ENCODE data around the gene WWC2.
A peak's percentile ranks its signal among the peaks of the same experiment; 100 is the strongest.

The WWC2 gene

DNA sequence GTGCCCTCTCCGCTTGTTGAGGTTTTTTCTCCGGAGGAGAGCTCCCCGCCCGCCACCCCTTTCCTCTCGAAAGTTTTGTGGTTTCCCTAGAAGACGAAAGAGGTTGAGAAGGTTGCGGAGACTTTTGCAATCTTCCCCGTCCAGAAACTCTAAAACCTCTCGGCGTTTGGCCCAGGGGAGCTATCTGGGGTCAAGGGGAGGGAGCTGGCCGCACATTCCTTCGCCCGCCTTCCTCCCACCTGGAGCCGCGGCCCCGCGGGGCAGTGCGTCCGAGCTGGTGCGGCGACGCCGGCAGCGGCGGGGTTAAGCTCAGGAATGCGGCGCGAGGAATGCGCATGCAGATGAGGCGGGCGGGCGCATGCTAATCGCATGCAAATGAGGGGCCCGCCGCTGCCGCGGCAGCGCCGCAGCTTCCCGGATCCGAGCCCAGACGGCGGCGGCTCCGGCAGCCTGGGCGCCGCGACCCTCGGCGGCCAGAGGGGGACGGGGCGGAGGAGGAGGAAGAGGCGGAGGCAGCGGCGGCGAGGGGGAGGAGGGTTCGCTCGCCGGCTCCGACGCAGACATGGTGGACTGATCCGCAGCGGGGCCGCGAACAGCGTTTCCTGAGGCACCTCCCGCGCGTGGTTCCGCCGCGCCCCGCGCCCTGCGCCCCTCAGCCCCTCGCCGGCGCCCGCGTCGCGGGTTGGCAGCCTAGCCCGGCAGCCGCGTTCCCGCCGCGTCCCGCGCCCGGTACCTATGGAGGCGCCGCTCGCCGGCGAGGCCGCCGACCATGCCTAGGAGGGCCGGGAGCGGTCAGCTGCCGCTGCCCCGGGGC, at the start of gene WWC2 (continued):
- TF ChIP-seq ZNF561 (tag by site-specific recombination; IDR thresholded peaks at IDR 0.05; ENCODE audit: borderline replicate concordance) (0 out of 2 replicates have a peak, but pooled peaks have one; percentile 51), ZBTB17 (tag by site-specific recombination; IDR thresholded peaks at IDR 0.05) (0 out of 2 replicates have a peak, but pooled peaks have one; percentile 57), HIC1 (tag by site-specific recombination; IDR thresholded peaks at IDR 0.05) (peak; percentile 47; the same call in 1 of the 2 replicates), GFI1B (tag by site-specific recombination; IDR thresholded peaks at IDR 0.05) (no peak), YY2 (tag by site-specific recombination; IDR thresholded peaks at IDR 0.05) (no peak), ZIC2 (tag by site-specific recombination; IDR thresholded peaks at IDR 0.05) (peak; percentile 32; the same call in 1 of the 2 replicates), ZXDB (tag by site-specific recombination; IDR thresholded peaks at IDR 0.05) (0 out of 2 replicates have a peak, but pooled peaks have one; percentile 23), ZNF664 (tag by site-specific recombination; IDR thresholded peaks at IDR 0.05) (no peak), SETDB1 (IDR thresholded peaks at IDR 0.05; ENCODE audit: insufficient read length, low read length) (no peak), ZNF350 (tag by site-specific recombination; IDR thresholded peaks at IDR 0.05) (no peak), ZNF560 (tag by site-specific recombination; IDR thresholded peaks at IDR 0.05; ENCODE audit: borderline replicate concordance) (no peak), ZNF510 (tag by site-specific recombination; IDR thresholded peaks at IDR 0.05; ENCODE audit: insufficient replicate concordance) (no peak), INSM2 (tag by site-specific recombination; IDR thresholded peaks at IDR 0.05) (peak; percentile 94), GLIS2 (tag by site-specific recombination; IDR thresholded peaks at IDR 0.05) (0 out of 2 replicates have a peak, but pooled peaks have one; percentile 21), ZNF266 (tag by site-specific recombination; IDR thresholded peaks at IDR 0.05; ENCODE audit: low read depth) (no peak), ZNF214 (tag by site-specific recombination; IDR thresholded peaks at IDR 0.05; ENCODE audit: borderline replicate concordance) (no peak), ZNF302 (tag by site-specific recombination; IDR thresholded peaks at IDR 0.05; ENCODE audit: low read depth) (no peak), ZNF707 (tag by site-specific recombination; IDR thresholded peaks at IDR 0.05) (no peak), ZNF791 (tag by site-specific recombination; IDR thresholded peaks at IDR 0.05) (no peak), ZNF776 (tag by site-specific recombination; IDR thresholded peaks at IDR 0.05; ENCODE audit: borderline replicate concordance) (no peak), ZBTB26 (tag by site-specific recombination; optimal IDR thresholded peaks at IDR 0.05) (peak; percentile 79), ZNF19 (tag by site-specific recombination; IDR thresholded peaks at IDR 0.05; ENCODE audit: low read depth) (no peak), ZNF2 (tag by site-specific recombination; IDR thresholded peaks at IDR 0.05) (0 out of 2 replicates have a peak, but pooled peaks have one; percentile 33), ZNF175 (tag by site-specific recombination; IDR thresholded peaks at IDR 0.05) (no peak), ZNF37A (tag by site-specific recombination; IDR thresholded peaks at IDR 0.05) (no peak), ZNF514 (tag by site-specific recombination; IDR thresholded peaks at IDR 0.05) (no peak), ZSCAN23 (tag by site-specific recombination; IDR thresholded peaks at IDR 0.05) (no peak), ZNF830 (tag by site-specific recombination; IDR thresholded peaks at IDR 0.05; ENCODE audit: low read depth) (no peak)
- TF ChIP-seq, protein P1, sequence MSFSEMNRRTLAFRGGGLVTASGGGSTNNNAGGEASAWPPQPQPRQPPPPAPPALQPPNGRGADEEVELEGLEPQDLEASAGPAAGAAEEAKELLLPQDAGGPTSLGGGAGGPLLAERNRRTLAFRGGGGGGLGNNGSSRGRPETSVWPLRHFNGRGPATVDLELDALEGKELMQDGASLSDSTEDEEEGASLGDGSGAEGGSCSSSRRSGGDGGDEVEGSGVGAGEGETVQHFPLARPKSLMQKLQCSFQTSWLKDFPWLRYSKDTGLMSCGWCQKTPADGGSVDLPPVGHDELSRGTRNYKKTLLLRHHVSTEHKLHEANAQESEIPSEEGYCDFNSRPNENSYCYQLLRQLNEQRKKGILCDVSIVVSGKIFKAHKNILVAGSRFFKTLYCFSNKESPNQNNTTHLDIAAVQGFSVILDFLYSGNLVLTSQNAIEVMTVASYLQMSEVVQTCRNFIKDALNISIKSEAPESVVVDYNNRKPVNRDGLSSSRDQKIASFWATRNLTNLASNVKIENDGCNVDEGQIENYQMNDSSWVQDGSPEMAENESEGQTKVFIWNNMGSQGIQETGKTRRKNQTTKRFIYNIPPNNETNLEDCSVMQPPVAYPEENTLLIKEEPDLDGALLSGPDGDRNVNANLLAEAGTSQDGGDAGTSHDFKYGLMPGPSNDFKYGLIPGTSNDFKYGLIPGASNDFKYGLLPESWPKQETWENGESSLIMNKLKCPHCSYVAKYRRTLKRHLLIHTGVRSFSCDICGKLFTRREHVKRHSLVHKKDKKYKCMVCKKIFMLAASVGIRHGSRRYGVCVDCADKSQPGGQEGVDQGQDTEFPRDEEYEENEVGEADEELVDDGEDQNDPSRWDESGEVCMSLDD (tag by site-specific recombination; IDR thresholded peaks at IDR 0.05), result peak; percentile 24; the same call in 1 of the 2 replicates
- TF ChIP-seq, protein P2, sequence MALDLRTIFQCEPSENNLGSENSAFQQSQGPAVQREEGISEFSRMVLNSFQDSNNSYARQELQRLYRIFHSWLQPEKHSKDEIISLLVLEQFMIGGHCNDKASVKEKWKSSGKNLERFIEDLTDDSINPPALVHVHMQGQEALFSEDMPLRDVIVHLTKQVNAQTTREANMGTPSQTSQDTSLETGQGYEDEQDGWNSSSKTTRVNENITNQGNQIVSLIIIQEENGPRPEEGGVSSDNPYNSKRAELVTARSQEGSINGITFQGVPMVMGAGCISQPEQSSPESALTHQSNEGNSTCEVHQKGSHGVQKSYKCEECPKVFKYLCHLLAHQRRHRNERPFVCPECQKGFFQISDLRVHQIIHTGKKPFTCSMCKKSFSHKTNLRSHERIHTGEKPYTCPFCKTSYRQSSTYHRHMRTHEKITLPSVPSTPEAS (tag by site-specific recombination; IDR thresholded peaks at IDR 0.05), result no peak
